WTC11 (cell line): ENCODE results near the gene PARK7.

Experiments used
- E2F4 ChIP-seq: sonication (generic); formaldehyde crosslinking; IDR thresholded peaks from 2 replicates; pipeline ENCODE4 v1.8.1; 2022; ENCODE audit warnings: low read depth, mild to moderate bottlenecking, moderate library complexity, missing genetic modification reagents, borderline replicate concordance
- TF ChIP-seq, protein P1 (sequence below): fragments of 200-600 bp; IDR thresholded peaks from 2 replicates; pipeline ENCODE4 v1.8.0; 2022; ENCODE audit warnings: antibody characterized with exemption
- TF ChIP-seq, protein P2 (sequence below): sonication (generic); formaldehyde crosslinking; conservative IDR thresholded peaks from 2 replicates; pipeline ENCODE4 v1.8.1; 2023; ENCODE audit warnings: mild to moderate bottlenecking, low read depth, missing genetic modification reagents, moderate library complexity
- TF ChIP-seq, protein P3 (sequence below): sonication (generic); formaldehyde crosslinking; conservative IDR thresholded peaks from 2 replicates; pipeline ENCODE4 v1.8.1; 2022; ENCODE audit warnings: mild to moderate bottlenecking, missing genetic modification reagents

- TF ChIP-seq E2F4 (CRISPR knock-in tag) = no peak
- TF ChIP-seq, protein P1, sequence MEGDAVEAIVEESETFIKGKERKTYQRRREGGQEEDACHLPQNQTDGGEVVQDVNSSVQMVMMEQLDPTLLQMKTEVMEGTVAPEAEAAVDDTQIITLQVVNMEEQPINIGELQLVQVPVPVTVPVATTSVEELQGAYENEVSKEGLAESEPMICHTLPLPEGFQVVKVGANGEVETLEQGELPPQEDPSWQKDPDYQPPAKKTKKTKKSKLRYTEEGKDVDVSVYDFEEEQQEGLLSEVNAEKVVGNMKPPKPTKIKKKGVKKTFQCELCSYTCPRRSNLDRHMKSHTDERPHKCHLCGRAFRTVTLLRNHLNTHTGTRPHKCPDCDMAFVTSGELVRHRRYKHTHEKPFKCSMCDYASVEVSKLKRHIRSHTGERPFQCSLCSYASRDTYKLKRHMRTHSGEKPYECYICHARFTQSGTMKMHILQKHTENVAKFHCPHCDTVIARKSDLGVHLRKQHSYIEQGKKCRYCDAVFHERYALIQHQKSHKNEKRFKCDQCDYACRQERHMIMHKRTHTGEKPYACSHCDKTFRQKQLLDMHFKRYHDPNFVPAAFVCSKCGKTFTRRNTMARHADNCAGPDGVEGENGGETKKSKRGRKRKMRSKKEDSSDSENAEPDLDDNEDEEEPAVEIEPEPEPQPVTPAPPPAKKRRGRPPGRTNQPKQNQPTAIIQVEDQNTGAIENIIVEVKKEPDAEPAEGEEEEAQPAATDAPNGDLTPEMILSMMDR = no peak
- TF ChIP-seq, protein P2, sequence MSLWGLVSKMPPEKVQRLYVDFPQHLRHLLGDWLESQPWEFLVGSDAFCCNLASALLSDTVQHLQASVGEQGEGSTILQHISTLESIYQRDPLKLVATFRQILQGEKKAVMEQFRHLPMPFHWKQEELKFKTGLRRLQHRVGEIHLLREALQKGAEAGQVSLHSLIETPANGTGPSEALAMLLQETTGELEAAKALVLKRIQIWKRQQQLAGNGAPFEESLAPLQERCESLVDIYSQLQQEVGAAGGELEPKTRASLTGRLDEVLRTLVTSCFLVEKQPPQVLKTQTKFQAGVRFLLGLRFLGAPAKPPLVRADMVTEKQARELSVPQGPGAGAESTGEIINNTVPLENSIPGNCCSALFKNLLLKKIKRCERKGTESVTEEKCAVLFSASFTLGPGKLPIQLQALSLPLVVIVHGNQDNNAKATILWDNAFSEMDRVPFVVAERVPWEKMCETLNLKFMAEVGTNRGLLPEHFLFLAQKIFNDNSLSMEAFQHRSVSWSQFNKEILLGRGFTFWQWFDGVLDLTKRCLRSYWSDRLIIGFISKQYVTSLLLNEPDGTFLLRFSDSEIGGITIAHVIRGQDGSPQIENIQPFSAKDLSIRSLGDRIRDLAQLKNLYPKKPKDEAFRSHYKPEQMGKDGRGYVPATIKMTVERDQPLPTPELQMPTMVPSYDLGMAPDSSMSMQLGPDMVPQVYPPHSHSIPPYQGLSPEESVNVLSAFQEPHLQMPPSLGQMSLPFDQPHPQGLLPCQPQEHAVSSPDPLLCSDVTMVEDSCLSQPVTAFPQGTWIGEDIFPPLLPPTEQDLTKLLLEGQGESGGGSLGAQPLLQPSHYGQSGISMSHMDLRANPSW (CRISPR knock-in tag) = no peak
- TF ChIP-seq, protein P3, sequence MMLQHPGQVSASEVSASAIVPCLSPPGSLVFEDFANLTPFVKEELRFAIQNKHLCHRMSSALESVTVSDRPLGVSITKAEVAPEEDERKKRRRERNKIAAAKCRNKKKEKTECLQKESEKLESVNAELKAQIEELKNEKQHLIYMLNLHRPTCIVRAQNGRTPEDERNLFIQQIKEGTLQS (CRISPR knock-in tag) = no peak
Observed at GRCh38 chr1:7993593-7994479, 32.3 kb downstream of the PARK7 start.
